ENCODE data around the gene SPINK1. TPM values are rescaled to one million over a fixed set of nuclear protein-coding genes. Genes with fewer than 3 reads are reported as not detected.

SPINK1 gene
- total and polyA plus RNA-seq, 2 of the 4 experiments (the other 2 are of a cell fraction) = not detected

DNA sequence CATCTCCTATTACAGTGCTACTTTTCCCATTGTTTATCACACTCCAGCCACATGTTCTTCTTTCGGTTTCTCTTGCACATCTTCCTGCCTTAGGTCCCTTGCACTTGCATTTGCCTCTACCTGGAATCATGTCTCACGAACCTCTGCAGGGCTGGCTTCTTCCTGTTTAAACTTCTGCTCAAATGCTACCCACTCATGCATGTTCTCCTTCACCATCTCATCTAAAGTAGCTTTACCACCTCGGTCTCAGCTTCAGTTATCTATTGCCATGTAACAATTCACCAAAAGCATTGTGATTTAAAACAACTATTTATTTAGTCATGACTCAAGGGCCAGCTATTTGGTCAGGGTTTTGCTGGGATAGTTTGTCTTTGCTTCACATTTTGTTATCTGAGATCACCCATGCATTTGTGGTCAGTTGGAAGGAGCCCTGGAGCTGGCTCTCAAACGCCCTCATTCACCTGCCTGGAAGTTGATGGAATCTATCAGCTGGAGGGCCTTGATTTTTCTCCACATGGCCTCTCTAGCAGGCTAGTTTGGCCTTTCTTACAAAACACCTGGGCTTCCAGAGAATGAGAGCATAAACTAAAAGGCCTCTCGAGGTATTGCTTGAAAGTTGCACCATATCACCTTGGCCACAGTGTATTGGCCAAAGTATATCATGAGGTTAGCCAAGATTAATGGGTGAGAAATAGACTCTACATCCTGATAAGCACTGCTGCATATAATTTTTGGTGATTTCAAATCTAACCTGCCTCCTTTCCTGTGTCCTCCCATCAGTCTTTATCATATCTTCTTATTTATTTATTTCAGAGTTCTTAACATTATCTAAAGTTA is 21.4 kb downstream of the SPINK1 start:
- no peak overlapping the region for H2AFZ ChIP-seq (replicated peaks; ENCODE audit: low read length, poor library complexity)
- ChIA-PET CTCF (no interaction called here), POLR2A (ENCODE audit: unreplicated experiment) (no interaction called here)
- no peaks in the 10 kb centered on the region for H3K79me1 ChIP-seq (ENCODE audit: low read depth in 1 of 2, low read length in 2 of 2)
- no peak overlapping the region for H2BK15ac ChIP-seq (ENCODE audit: low read depth, low read length)
- H3K36me3 ChIP-seq (ENCODE audit: control insufficient read depth, insufficient read depth, low read length) = no peaks in the 10 kb centered on the region
- intact Hi-C loops (cut with micrococcal nuclease) (no loop called here), in situ Hi-C loops (cut with MboI; ENCODE audit: low sequenced_read_pairs) (no loop called here), dilution Hi-C loops (cut with HindIII; ENCODE audit: low sequenced_read_pairs, unreplicated experiment) (no loop called here)
- H2AK9ac ChIP-seq (replicated peaks; ENCODE audit: low read depth, low read length, poor library complexity) = no peak overlapping the region
- 25% methylated on average over 2 of the region's 5 CpGs; no CpG with 5 or more reads in 1 of the 2 experiments for WGBS, 2 experiments (ENCODE audit: extremely low coverage in 2 of 2, insufficient read length in 1 of 2)
- H2BK5ac ChIP-seq (ENCODE audit: low read depth, low read length, poor library complexity, severe bottlenecking) = no peak overlapping the region
- no peak overlapping the region for H3K4ac ChIP-seq (ENCODE audit: low read depth, low read length)
- no peak for DNase-seq
- TF ChIP-seq BHLHE40 (IDR thresholded peaks at IDR 0.05; ENCODE audit: low read depth, low read length) (no peak), RCOR1 (IDR thresholded peaks at IDR 0.05; ENCODE audit: insufficient replicate concordance, low read length) (no peak), ELK1 (IDR thresholded peaks at IDR 0.05; ENCODE audit: borderline replicate concordance, low read depth, low read length) (no peak), MXI1 (IDR thresholded peaks at IDR 0.05; ENCODE audit: borderline replicate concordance, low read depth, low read length) (no peak), CHD1 (IDR thresholded peaks at IDR 0.05; ENCODE audit: low read depth, low read length) (no peak), POLR2A (IDR thresholded peaks at IDR 0.05; ENCODE audit: low read depth, low read length) (no peak), RFX5 (IDR thresholded peaks at IDR 0.05; ENCODE audit: low read depth, low read length) (no peak)
- H3K27me3 ChIP-seq (ENCODE audit: control insufficient read depth, insufficient read depth, low read length) = no peaks in the 10 kb centered on the region
- no peak overlapping the region for H3K18ac ChIP-seq (ENCODE audit: low read depth, low read length)
- no peak overlapping the region for H3K9ac ChIP-seq (ENCODE audit: low read depth, low read length)
- H3K23ac ChIP-seq (ENCODE audit: low read depth, low read length) = no peak overlapping the region
- H4K91ac ChIP-seq (ENCODE audit: insufficient read depth, low read depth, low read length) = no peak overlapping the region
- no peak overlapping the region for H4K5ac ChIP-seq (ENCODE audit: low read depth, low read length)
- H3K9me1 ChIP-seq (ENCODE audit: insufficient read depth, low read length) = no peaks in the 10 kb centered on the region
- H3K27ac ChIP-seq (ENCODE audit: insufficient read depth, low read length) = no peak overlapping the region
- BruUV-seq (replicated peaks) = no TSS peak
- no peak overlapping the region for H3K4me2 ChIP-seq (ENCODE audit: low read depth, low read length)
- no peaks in the 10 kb centered on the region for H4K20me1 ChIP-seq (ENCODE audit: insufficient read depth, low read length)
- H4K8ac ChIP-seq (ENCODE audit: low read depth in 2 of 2, low read length in 2 of 2) = no peak overlapping the region
- no peak for ATAC-seq (ENCODE audit: low read depth)
- no peak overlapping the region for H3K4me3 ChIP-seq (ENCODE audit: insufficient read depth, low read depth, low read length)
- no peak overlapping the region for H3K14ac ChIP-seq (replicated peaks; ENCODE audit: low read depth, low read length)
- H3K9me3 ChIP-seq (ENCODE audit: control insufficient read depth, insufficient read depth, low read length) = no peaks in the 10 kb centered on the region
- H2AK5ac ChIP-seq (ENCODE audit: low read depth, low read length) = no peak overlapping the region
- H2BK120ac ChIP-seq (ENCODE audit: low read depth, low read length) = no peak overlapping the region
- H3K4me1 ChIP-seq (ENCODE audit: control insufficient read depth, insufficient read depth, low read length) = no peaks in the 10 kb centered on the region
- no peak overlapping the region for H3K56ac ChIP-seq (ENCODE audit: extremely low read depth, insufficient read depth, low read length)
- H2BK20ac ChIP-seq (ENCODE audit: low read depth, low read length) = no peak overlapping the region
